Ascending aorta (tissue), 2 donors: ENCODE measurements around the gene PRLR. TPM values are rescaled to one million over a fixed set of nuclear protein-coding genes. Genes with fewer than 3 reads are reported as not detected.
"Not testable (repeated sequence)": the region's sequence is repeated elsewhere in the genome, so short reads cannot be mapped to it uniquely, and the experiment has no call there.

Source experiments
- DNase-seq, 2 donors: peaks; one replicate each; pipeline ENCODE4 v3.0.0-alpha.2; 2019; ENCODE audit warnings: low spot score in 2 of 2
- H3K27ac ChIP-seq, 2 donors: fragments of 200-600 bp; sonication (generic); one replicate each; pipeline ENCODE4 v1.5.1; 2016 to 2017; ENCODE audit warnings: mild to moderate bottlenecking in 1 of 2
- H3K27me3 ChIP-seq: fragments of 200-600 bp; sonication (generic); one replicate; pipeline ENCODE4 v1.5.1; 2017
- H3K36me3 ChIP-seq, 2 donors: fragments of 200-600 bp; sonication (generic); one replicate each; pipeline ENCODE4 v1.5.1; 2016
- H3K4me1 ChIP-seq, 2 donors: fragments of 200-600 bp; sonication (generic); one replicate each; pipeline ENCODE4 v1.5.1; 2016 to 2017; ENCODE audit warnings: mild to moderate bottlenecking in 1 of 2
- H3K4me3 ChIP-seq, 2 donors: fragments of 200-600 bp; sonication (generic); one replicate each; pipeline ENCODE4 v1.5.1; 2016 to 2017; ENCODE audit warnings: mild to moderate bottlenecking in 1 of 2
- H3K9me3 ChIP-seq, 2 donors: fragments of 200-600 bp; sonication (generic); one replicate each; pipeline ENCODE4 v1.5.1; 2016
- CTCF ChIP-seq, 3 experiments: fragments of 200-600 bp in 2 of 3; fragments of 450-650 bp in 1 of 3; sonication (generic) in 2 of 3; IDR thresholded peaks; one replicate each; pipeline ENCODE4 v1.5.1; 2016 to 2019; ENCODE audit warnings: antibody characterized with exemption in 3 of 3, mild to moderate bottlenecking in 1 of 3, moderate library complexity in 1 of 3
- intact Hi-C: fragments of 100-400 bp; cut with DNase I; formaldehyde crosslinking; loops from one replicate; pipeline ENCODE4 v1.15.1; 2023
- total RNA-seq: library from RNA; depleted of rRNA; stranded (reverse); fragments of >200 nt; gene quantifications from one replicate; pipeline ENCODE4 v1.1.0, GENCODE V29; 2016

The PRLR gene
- total RNA-seq, 1 donor from 2014 or later = 0.43 TPM

- intact Hi-C loops = no loop called here
- TF ChIP-seq CTCF (IDR thresholded peaks at IDR 0.05) = no peak
- Histone ChIP-seq H3K4me1 (no peaks in the 10 kb centered on the region), H3K27me3 (no peaks in the 10 kb centered on the region), H3K4me3 (no peak overlapping the region), H3K9me3 (no peaks in the 10 kb centered on the region), H3K36me3 (no peaks in the 10 kb centered on the region), H3K27ac (no peak overlapping the region)
- DNase-seq = no peak
Measured at GRCh38 chr5:35038891-35039290, 191.4 kb downstream of the PRLR start.

- intact Hi-C loops = no loop called here
- H3K27me3 ChIP-seq = no peaks in the 10 kb centered on the region
- no peaks in the 10 kb centered on the region for H3K36me3 ChIP-seq
- H3K9me3 ChIP-seq = no peaks in the 10 kb centered on the region
- TF ChIP-seq CTCF (IDR thresholded peaks at IDR 0.05) = no peak
- no peak overlapping the region for H3K27ac ChIP-seq
- no peak for DNase-seq
- no peaks in the 10 kb centered on the region for H3K4me1 ChIP-seq
- no peak overlapping the region for H3K4me3 ChIP-seq
Measured at GRCh38 chr5:35036536-35036935, 193.8 kb downstream of the PRLR start.

GRCh38 chr5:35035929-35036328 lies 194.4 kb downstream of the PRLR start:
- not testable (repeated sequence) for H3K27me3 ChIP-seq, H3K36me3 ChIP-seq

GRCh38 chr5:35035271-35035670 lies 195.0 kb downstream of the PRLR start:
- intact Hi-C loops = no loop called here
- no peak for DNase-seq
- Histone ChIP-seq H3K4me1 (no peaks in the 10 kb centered on the region), H3K9me3 (no peaks in the 10 kb centered on the region), H3K27me3 (no peaks in the 10 kb centered on the region), H3K36me3 (no peaks in the 10 kb centered on the region), H3K27ac (no peak overlapping the region), H3K4me3 (no peak overlapping the region)
- TF ChIP-seq CTCF (IDR thresholded peaks at IDR 0.05) = no peak

More at GRCh38 chr5:35035929-35036328, 194.4 kb downstream of the PRLR start:
- H3K9me3 ChIP-seq, DNase-seq, H3K27ac ChIP-seq, intact Hi-C loops, H3K4me3 ChIP-seq, H3K4me1 ChIP-seq: not testable (repeated sequence)

- TF ChIP-seq CTCF (IDR thresholded peaks at IDR 0.05) = no peak
- H3K9me3 ChIP-seq = no peaks in the 10 kb centered on the region
- no peak for DNase-seq
- no peak overlapping the region for H3K27ac ChIP-seq
- no peaks in the 10 kb centered on the region for H3K27me3 ChIP-seq
- intact Hi-C loops = no loop called here
- H3K4me3 ChIP-seq = no peak overlapping the region
- H3K36me3 ChIP-seq = no peaks in the 10 kb centered on the region
- H3K4me1 ChIP-seq = no peaks in the 10 kb centered on the region
Measured at GRCh38 chr5:35032356-35032755, 197.9 kb downstream of the PRLR start.

GRCh38 chr5:35031276-35031675 lies 199.0 kb downstream of the PRLR start:
- intact Hi-C loops = no loop called here
- H3K27me3 ChIP-seq = no peaks in the 10 kb centered on the region
- H3K4me3 ChIP-seq = no peak overlapping the region
- DNase-seq = no peak
- no peaks in the 10 kb centered on the region for H3K9me3 ChIP-seq
- H3K4me1 ChIP-seq = no peaks in the 10 kb centered on the region
- no peaks in the 10 kb centered on the region for H3K36me3 ChIP-seq
- no peak for TF ChIP-seq CTCF (IDR thresholded peaks at IDR 0.05)
- no peak overlapping the region for H3K27ac ChIP-seq
